ENCODE data around the gene MED9. TPM values are rescaled to one million over a fixed set of nuclear protein-coding genes. Genes with fewer than 3 reads are reported as not detected.

Gene MED9
- polyA plus RNA-seq, 1 of the 3 experiments (the other 2 are of a cell fraction): 10.1 TPM

DNA sequence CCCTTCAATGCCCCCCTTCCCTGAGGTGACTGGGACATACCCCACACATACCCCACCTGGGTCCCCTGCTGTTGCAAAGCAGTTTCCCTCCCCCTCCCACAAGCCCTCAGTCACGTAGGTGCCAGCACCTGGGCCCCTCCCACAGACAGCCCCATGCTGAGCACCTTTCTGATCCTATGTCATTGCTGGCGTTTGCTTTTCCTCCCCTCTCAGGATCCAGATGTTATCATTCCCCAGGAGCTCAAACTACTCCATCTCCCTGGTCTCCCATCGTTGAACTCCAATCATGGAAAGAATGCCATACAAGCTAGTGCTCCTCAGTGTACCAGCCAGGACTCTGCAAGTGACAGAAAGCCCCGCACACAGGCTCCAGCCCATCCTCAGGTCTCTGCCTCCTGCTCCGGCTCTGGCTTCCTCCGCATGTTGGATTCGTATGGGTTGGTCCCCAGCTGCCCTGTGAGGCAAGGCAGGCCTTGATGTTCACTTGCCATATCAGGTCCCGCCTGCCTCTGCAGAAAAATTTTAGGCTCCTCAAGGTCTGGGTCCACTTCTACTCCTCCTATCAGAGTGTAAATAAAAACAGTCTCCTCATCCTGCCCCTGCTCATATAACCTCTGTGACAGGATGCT lies 31.4 kb upstream of the MED9 start (continued):
- no peak for TF ChIP-seq ZBTB33 (IDR thresholded peaks at IDR 0.05; ENCODE audit: borderline replicate concordance, low read depth)
- no peak for TF ChIP-seq EP300 (IDR thresholded peaks at IDR 0.05; ENCODE audit: borderline replicate concordance in 1 of 2, low read depth in 1 of 2, low read length in 1 of 2)
- TF ChIP-seq RCOR1 (IDR thresholded peaks at IDR 0.05; ENCODE audit: low read length): no peak

GRCh38 chr17:17445925-17446665 lies 30.7 kb upstream of the MED9 start:
- Histone ChIP-seq H3K4me1 (ENCODE audit: control insufficient read depth in 1 of 2, insufficient read depth in 2 of 2, low read depth in 1 of 2, low read length in 1 of 2) (no peaks in the 10 kb centered on the region; a peak in 1 of 4 replicates), H3K9me3 (no peaks in the 10 kb centered on the region), H4K20me1 (ENCODE audit: insufficient read depth) (no peaks in the 10 kb centered on the region), H3K4me3 (ENCODE audit: low read depth in 2 of 2, low read length in 1 of 2) (no peak overlapping the region), H3K27ac (ENCODE audit: low read depth in 2 of 2, low read length in 1 of 2) (no peak overlapping the region), H3K36me3 (replicated peaks in 1 of 2; ENCODE audit: control insufficient read depth in 1 of 2, insufficient read depth in 2 of 2, low read length in 1 of 2) (no peaks in the 10 kb centered on the region), H3K9me2 (no peaks in the 10 kb centered on the region), H3K27me3 (ENCODE audit: insufficient read depth) (no peaks in the 10 kb centered on the region), H3F3A (replicated peaks; ENCODE audit: insufficient read depth) (no peaks in the 10 kb centered on the region), H2AFZ (ENCODE audit: low read depth) (no peak overlapping the region), H3K9ac (no peak overlapping the region), H3K79me2 (ENCODE audit: insufficient read depth) (no peaks in the 10 kb centered on the region), H3K4me2 (peak overlapping the region; percentile 42)
- TF ChIP-seq PBX3 (IDR thresholded peaks at IDR 0.05) (peak; percentile 43; the same call in 1 of the 2 replicates), TCF12 (IDR thresholded peaks at IDR 0.05) (peak; percentile 44; the same call in 1 of the 2 replicates), ELF1 (IDR thresholded peaks at IDR 0.05) (no peak)
- CTCF ChIA-PET: interaction anchor here (1.1 to 1.7 kb wide), 3 partner anchors 90 to 196 kb away, joined by 3 to 6 read pairs (median 3); no protein-coding TSS in a partner anchor
- POLR2A ChIA-PET: no interaction called here
- DNase-seq: no peak
- 62% methylated on average over 12 of the region's 12 CpGs for WGBS (ENCODE audit: low lambda C conversion rate)

DNA sequence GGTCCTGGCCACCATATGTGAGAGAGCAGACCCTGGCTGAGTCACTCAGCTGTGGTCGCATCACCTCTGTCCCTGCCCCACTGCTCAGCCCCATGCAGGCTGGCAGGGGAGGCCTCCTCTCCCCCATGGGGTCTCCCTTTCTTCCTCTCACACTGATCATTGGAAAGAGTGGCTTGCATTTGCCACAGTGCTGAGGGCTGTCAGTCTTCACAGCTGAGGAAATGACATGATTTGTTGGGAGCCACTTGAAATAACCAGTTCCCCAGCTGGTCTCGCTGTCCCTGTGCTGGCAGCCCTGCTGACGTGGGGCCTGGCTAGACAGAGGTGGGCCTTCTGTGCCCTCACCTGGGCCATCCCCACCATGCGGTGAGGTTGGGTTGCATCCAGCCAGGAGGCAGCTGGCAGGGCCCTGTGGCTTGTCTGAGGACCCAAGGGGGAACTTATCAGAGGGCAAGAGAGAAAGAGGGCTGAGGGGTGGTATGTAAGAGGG lies 30.1 kb upstream of the MED9 start:
- ChIA-PET POLR2A (no interaction called here), CTCF (interaction anchor here (1.1 to 1.7 kb wide), 5 partner anchors 9 to 196 kb away, joined by 3 to 6 read pairs (median 4); partner anchors contain the start of gene RASD1)

More for the DNA sequence above, 30.1 kb upstream of the MED9 start:
- WGBS (ENCODE audit: low lambda C conversion rate): 75% methylated on average over 4 of the region's 4 CpGs
- Histone ChIP-seq H3K9me3 (no peaks in the 10 kb centered on the region), H3K4me3 (ENCODE audit: low read depth in 2 of 2, low read length in 1 of 2) (no peak overlapping the region), H3K36me3 (replicated peaks in 1 of 2; ENCODE audit: control insufficient read depth in 1 of 2, insufficient read depth in 2 of 2, low read length in 1 of 2) (no peaks in the 10 kb centered on the region), H3F3A (replicated peaks; ENCODE audit: insufficient read depth) (no peaks in the 10 kb centered on the region), H3K79me2 (ENCODE audit: insufficient read depth) (no peaks in the 10 kb centered on the region), H3K27me3 (ENCODE audit: insufficient read depth) (no peaks in the 10 kb centered on the region), H3K9me2 (no peaks in the 10 kb centered on the region), H4K20me1 (ENCODE audit: insufficient read depth) (no peaks in the 10 kb centered on the region), H3K9ac (no peak overlapping the region), H2AFZ (ENCODE audit: low read depth) (no peak overlapping the region), H3K27ac (ENCODE audit: low read depth in 2 of 2, low read length in 1 of 2) (no peak overlapping the region), H3K4me1 (ENCODE audit: control insufficient read depth in 1 of 2, insufficient read depth in 2 of 2, low read depth in 1 of 2, low read length in 1 of 2) (no peaks in the 10 kb centered on the region; a peak in 1 of 4 replicates), H3K4me2 (no peak overlapping the region)
- TF ChIP-seq TEAD4 (IDR thresholded peaks at IDR 0.05; ENCODE audit: borderline replicate concordance, insufficient read depth): no peak
- no peak for DNase-seq
